GM12892 (cell line): ENCODE data around the gene HMOX2.

Experiments used
- DNase-seq: peaks from one replicate; pipeline ENCODE4 v3.0.0; 2011; ENCODE audit not compliant: insufficient read length
- FAIRE-seq: peaks from 2 replicates; lab custom pipeline; 2011; peaks lifted over from hg19 to GRCh38; lab: Jason Lieb, UNC
- POLR2A ChIP-seq: IDR thresholded peaks from 2 replicates; pipeline ENCODE4 v1.6.1; 2011; ENCODE audit warnings: low read depth, low read length, control low read depth
- POLR2AphosphoS5 ChIP-seq: IDR thresholded peaks from 2 replicates; pipeline ENCODE4 v1.6.1; 2011; ENCODE audit warnings: low read depth, low read length, control low read depth
- TAF1 ChIP-seq: IDR thresholded peaks from 2 replicates; pipeline ENCODE4 v1.6.1; 2011; ENCODE audit warnings: low read depth, mild to moderate bottlenecking, control low read depth, low read length, borderline replicate concordance

Gene HMOX2

DNA sequence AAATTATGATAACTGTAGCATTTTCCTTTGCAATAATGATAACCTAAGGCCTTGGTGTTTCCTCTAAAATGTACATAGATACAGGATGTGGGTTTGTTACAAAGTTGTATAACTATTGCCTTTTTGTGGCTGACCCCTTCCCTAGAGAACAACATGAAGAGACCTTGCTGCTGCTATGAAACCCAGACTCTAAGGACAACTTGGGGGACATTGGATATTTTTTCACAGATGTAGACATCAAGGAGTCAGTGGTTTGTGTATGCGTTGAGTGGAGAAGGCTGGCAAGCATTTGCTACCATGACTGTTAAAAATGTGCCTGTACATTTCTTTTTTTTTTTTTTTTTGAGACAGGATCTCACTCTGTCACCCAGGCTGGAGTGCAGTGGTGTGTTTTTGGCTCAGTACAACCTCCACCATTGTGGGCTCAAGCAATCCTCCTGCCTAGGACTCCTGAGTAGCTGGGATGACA, 12.3 kb downstream of the HMOX2 start:
- no peak for TF ChIP-seq POLR2A
- no peak for TF ChIP-seq POLR2AphosphoS5
- TF ChIP-seq TAF1 = no peak
- FAIRE-seq (no peak), DNase-seq (no peak)

DNA sequence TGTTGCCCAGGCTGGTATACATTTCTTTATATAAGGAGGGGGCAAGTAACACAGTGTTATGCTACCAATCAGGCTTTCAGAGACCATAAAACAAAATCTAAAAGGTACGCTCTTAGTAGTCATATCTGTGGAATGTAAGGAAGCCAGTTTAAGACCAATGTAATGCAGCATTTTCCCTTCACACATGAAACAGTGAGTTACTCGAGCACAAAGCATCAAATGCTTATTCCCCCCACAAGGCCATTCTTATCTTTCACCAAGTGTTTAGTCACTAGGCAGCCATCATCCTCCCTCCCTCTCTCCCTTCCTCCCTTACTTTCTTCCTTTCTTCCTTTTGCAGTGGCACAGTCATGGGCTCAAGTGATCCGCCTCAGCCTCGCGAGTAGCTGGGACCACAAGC, 12.8 kb downstream of the HMOX2 start:
- no peak for DNase-seq
- TF ChIP-seq POLR2AphosphoS5 = no peak
- no peak for TF ChIP-seq TAF1
- TF ChIP-seq POLR2A = no peak
- FAIRE-seq = no peak

DNA sequence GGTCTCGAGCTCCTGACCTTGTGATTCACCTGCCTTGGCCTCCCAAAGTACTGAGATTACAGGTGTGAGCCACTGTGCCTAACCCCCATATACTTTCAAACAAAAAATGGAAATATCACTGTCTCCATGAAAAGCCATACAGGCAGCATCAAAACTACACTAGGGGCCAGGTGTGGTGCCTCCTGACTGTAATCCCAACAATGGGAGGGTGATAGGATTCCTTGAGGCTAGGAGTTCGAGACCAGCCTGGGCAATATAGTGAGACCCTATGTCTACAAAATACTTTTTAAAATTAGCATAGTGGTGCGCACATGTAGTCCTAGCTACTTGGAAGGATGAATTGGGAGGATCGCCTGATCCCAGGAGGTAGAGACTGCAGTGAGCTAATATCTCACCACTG, 15.7 kb downstream of the HMOX2 start:
- DNase-seq = no peak
- TF ChIP-seq POLR2A = no peak
- no peak for TF ChIP-seq TAF1
- no peak for TF ChIP-seq POLR2AphosphoS5
- no peak for FAIRE-seq

DNA sequence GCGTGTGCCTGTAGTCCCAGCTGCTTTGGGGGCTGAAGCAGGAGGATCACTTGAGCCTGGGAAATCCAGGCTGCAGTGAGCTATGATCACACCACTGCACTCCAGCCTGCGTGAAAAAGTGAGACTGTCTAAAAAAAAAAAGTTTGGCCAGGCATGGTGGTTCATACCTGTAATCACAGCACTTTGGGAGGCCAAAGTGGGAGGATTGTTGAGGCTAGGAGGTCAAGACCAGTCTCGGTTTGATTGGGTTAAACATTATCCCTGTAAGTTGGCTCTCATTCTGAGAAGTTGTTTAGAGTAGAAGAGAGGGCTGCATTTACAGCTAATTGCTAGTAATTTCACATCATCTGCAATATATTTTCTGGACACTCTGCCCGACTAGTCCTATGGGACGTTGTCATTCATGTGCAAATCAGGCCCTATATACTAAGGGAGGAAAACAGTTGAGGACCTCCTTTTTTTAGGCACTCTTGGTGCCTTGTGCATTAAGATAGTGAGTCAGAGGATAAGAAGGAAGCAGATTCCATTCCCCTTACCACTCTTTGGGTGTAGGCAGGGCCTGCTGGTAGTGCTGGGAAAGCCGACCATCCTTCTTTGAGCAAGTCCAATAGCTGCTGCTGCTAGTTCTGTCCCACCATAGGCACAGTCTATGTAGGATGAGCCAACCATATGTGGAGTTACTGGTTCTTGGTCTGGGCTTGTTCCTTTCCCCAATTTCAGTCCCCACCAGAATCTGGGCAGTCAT, 18.7 kb downstream of the HMOX2 start:
- DNase-seq (no peak), FAIRE-seq (no peak)
- TF ChIP-seq POLR2A (no peak), POLR2AphosphoS5 (no peak), TAF1 (no peak)

DNA sequence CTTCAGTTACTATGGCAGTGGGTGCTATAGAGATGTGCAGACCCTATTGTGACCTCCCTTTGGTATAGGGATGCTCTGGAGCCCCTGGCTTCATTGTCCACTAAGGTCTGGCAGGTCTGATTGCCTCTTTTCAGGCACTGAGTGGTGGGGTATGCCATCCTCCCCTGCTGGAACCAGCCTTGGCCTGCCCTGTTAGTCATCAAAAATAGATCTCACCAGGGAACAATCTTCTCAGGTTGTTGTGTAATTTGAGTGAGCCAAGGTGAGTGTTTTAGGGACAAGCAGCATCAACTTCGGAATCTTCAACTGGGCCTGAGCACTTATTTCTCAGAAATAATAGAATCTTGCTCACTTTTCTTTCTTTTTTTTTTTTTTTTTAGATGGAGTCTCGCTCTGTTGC, 19.6 kb downstream of the HMOX2 start:
- FAIRE-seq = no peak
- DNase-seq = no peak
- TF ChIP-seq POLR2A = no peak
- TF ChIP-seq TAF1 = no peak
- TF ChIP-seq POLR2AphosphoS5 = no peak

DNA sequence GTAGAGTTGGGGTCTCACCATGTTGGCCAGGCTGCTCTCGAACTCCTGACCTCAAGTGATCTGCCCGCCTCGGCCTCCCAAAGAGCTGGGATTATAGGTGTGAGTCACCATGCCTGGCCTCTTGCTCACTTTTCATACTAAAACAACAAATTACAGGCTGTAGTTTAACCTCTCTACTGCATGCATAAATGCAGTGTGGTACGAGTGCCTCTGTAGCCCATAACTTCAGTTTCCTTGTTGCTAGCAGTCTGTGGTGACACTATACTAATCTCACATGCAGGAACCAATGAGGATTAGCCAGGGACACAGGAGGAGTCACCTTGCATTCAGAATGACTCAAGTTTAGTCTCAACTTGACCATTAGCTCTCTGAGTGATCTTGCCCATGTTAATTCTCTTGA, 20.1 kb downstream of the HMOX2 start:
- no peak for TF ChIP-seq TAF1
- DNase-seq = no peak
- FAIRE-seq = no peak

DNA sequence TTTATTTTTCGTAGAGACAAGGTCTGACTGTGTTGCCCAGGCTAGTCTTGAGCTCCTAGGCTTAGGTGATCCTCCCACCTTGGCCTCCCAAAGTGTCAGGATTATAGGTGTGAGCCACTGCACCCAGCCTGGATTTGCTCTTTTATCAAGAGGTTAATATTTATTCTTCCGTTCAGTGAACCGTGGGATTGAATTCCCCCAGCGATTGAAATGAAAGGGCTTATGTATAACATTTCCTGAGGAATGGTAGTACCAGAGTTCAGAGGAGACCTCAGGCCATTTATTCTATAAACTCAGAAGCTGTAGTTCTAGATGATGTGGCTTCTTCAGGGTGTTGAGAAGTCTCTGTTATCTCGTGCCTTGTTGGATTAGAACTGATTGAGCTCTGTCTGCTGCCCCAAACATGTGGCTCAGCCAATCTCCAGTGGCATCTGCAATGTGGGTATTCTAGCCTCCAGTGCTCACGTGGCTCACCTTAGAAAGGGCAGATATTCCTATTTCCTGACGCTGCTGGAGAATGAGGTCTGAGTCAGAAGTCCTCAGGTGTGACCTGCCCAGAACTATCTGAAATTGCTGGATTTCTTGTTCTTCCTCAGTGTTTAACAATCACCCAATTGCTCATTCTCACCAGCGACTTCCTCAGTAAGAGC, 22.5 kb downstream of the HMOX2 start:
- TF ChIP-seq POLR2AphosphoS5 (no peak), TAF1 (no peak), POLR2A (no peak)
- no peak for FAIRE-seq
- DNase-seq = no peak

DNA sequence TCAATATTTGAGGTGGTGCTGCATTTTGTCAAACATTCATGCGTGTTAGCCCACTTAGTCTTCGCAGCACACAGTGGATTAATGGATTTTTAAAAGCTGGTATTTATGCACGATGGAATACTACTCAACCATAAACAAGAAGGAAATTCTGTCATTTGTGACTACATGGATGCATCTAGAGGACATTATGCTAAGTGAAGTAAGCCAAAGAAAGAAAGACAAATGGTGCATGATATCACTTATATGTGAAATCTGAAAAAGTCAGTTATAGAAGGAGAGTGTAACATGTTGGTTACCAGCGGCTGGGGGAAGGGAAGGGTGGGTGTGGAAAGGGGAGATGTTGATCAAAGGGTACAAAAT, 23.0 kb downstream of the HMOX2 start:
- FAIRE-seq = no peak
- no peak for TF ChIP-seq POLR2AphosphoS5
- no peak for DNase-seq

DNA sequence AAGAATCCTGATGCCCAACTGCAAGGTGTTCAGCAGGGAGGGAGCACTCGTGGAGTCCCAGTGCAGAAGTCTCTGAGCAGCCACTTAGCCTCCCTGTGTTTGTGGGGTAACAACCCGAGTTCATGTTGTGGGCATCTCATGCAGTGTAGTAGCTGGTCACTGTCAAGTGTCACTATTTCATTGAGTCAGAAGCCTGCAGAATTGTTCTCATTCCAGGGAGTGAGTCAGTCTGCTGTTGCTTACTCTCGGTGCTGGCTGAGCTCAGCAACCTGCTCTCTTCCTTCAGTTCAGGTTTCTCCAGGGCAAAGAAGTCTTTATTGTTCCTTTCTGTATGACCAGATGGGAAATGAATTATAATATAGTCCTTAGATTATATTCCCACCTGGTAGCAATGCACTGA, 24.1 kb downstream of the HMOX2 start:
- no peak for FAIRE-seq
- DNase-seq = no peak
- TF ChIP-seq POLR2A (no peak), POLR2AphosphoS5 (no peak), TAF1 (no peak)

DNA sequence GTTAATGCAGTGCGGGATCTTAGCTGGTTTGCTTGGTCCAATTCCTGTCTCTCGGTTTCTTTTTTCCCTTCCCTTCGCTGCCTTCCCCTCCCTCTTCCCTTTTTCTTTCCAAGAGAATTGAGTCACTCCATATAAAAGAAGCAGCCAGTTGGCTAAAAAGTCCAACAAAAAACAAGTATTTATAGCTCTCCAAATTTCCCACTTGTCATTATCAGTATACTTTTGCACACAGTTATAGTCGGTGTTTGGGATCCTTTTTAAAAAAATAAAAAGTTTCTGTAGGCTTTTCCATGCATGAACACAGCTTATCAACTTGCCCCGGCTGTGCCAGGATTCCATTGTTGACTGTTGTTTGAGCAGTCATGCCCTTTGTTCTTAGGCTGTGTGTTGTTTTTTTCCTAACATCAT, 24.9 kb downstream of the HMOX2 start:
- DNase-seq (no peak), FAIRE-seq (no peak)
- no peak for TF ChIP-seq TAF1
- no peak for TF ChIP-seq POLR2A
- TF ChIP-seq POLR2AphosphoS5 = no peak

DNA sequence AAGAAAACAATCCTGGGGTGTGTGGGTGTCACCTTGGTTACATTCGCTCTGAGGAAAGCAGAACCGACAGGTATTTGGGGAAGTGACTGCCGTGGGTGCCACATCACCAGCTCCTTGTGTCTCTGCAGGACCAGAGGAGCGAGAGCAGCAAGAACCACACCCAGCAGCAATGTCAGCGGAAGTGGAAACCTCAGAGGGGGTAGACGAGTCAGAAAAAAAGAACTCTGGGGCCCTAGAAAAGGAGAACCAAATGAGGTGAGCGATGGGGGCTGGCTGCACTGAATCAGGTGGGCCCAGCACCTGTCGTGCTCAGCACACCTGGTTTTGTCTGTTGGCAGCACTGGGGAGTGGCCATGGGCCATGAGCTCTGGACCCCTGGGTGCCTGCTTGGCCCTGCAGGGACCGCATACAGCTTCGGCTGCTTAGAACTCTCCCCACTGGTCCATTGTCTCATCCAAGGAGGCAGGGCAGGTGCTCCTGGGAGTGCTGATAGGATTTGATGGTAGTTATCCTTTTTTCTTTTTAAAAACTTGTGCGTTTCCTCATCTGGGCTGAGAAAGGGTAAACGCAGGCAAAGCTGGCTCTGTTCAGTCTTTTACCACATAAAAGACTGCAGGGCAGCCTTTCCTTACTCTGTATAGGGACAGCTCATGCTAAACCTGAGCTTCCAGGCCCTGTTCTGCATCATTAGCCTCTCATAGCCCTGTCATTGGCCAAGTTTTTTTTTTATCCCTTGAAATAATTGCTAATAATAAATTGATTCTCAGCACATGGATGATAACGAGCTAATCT, 29.4 kb downstream of the HMOX2 start:
- TF ChIP-seq POLR2A (no peak), TAF1 (no peak), POLR2AphosphoS5 (no peak)
- DNase-seq (peak; percentile 72), FAIRE-seq (peak; percentile 85)

DNA sequence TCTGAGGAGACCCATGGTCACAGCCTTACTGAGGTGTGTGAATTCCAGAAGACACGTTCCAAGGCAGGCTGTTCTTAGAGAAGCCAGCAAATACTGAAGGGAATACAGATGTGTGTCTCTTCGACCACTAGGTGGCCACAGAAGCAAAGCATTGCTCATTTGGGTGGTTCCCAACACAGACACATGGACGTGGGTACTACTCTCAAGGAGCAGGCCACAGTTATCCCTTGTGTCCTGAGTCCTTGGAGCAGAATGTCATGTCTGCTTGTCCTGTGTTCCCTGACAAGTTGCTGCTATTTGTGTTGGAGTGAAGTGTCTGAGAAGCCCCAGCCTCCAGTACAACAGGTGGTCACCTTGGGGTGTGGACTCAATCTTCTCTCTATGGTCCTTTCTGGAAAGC, 30.3 kb downstream of the HMOX2 start:
- TF ChIP-seq TAF1 (no peak), POLR2A (no peak), POLR2AphosphoS5 (no peak)
- DNase-seq (no peak), FAIRE-seq (peak; percentile 97)
